GM19324 (cell line): ENCODE results near the gene ZNF22.
"Not testable (repeated sequence)": the region's sequence is repeated elsewhere in the genome, so short reads cannot be mapped to it uniquely, and the experiment has no call there.

Experiments used
- ATAC-seq: cut with Tn5 transposase; IDR thresholded peaks from one replicate; pipeline ENCODE4 v1.9.1; 2021; ENCODE audit warnings: mild to moderate bottlenecking, moderate library complexity; ENCODE audit not compliant: unreplicated experiment, low FRiP score

The ZNF22 gene

DNA sequence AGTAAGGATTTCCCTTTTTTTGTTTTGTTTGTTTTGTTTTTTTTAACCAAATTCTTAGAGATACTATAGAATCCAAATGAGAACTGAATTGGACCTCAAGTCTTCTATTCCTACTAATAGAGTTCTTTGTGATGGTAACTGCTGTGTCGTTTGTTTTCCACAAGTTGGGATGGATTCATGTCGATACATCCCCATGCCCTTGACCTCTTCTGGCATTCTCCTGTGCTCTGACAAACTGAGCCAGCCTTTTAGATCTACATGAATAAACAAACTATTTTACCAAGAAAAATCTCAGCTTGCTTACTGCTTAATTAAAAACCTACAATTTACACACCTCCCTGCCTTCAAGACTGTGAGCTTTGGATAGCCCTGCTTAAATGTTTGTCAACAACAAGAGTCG lies 3.9 kb downstream of the ZNF22 start:
- no peak for ATAC-seq

DNA sequence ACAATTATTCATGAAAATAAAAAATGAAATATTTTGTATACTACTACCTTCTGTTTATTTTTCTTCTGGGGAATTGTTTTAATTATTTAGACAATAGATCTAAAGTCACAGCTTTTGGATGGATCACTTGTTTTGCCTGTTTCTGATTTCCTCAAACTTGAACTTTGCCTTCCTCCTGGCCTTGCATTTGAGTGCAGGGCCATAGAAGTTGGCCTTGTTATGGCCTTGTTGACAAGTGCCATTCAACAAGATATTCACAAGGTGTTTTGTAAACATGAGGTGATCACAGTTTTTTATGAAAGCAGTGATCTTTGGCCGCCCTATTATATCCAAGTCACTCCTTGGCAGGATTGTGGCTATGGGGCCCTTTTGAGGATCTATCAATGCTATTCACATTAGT lies 4.6 kb downstream of the ZNF22 start:
- ATAC-seq = no peak

DNA sequence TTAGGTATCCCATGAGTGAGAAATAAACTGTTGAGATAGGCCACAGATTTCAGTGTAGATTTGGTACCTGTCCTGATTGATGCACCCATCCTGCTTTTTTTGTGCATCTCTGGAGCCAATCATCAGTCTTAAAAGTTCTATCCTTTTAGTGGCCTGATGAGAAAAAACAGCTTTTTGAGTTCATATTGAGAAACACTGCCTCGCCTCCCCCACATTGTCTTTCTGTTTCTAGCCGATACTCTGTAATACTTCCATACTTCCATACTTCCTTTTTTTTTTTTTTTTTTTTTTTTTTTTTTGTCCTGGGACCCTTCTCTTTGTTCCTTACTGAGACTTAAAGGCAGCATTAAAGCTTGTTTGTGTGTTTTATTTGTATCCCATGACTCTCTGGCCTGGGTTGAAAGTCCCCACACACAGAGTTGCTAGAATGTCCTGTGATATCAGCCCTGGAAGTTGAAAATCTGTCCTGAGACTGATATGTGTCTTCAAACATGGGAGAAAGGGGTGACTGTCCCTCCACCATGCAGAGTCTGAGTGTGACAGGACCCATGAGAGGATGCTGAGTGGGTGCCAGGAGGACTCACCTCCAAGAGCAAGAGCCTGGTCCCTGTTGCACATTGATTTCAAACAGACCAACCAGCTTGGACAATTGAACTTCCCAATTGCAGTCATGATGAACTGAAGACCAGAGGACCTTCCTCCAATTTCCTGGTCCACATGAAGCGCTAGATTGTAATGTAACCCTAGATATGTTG lies 5.7 kb downstream of the ZNF22 start:
- no peak for ATAC-seq

DNA sequence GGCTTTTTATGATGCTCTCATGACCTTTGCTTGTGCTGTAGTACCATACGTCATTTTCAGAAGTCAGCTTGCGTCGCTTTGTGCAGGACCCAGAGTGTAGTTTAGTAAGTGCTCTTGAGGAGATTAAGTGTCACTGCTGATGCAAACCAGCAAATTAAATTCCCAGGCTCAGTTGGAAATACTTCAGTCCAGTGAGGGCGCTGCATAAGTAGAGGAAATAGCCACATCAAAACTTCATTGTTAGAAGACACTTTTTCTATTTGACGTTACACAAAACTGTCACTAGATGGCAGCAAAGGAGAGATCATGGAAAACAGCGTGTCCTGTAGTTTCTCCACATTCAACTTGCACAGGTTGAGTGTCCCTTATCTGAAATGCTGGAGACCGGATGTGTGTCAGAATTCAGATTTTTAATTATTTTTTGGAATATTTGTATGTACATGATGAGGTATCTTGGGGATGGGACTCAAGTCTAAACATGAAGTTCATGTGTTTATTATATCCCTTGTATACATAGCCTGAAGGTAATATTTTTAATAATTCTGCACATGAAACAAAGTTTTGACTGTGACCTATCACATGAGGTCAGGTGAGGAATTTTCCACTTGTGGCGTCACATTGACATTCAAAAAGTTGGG lies 7.9 kb downstream of the ZNF22 start:
- ATAC-seq = no peak

DNA sequence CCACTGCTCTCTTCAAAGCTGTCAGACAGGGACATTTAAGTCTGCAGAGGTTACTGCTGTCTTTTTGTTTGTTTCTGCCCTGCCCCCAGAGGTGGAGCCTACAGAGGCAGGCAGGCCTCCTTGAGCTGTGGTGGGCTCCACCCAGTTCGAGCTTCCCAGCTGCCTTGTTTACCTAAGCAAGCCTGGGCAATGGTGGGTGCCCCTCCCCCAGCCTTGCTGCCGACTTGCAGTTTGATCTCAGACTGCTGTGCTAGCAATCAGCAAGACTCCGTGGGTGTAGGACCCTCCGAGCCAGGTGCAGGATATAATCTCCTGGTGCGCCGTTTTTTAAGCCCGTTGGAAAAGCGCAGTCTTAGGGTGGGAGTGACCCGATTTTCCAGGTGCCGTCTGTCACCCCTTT lies 13.8 kb downstream of the ZNF22 start:
- not testable (repeated sequence) for ATAC-seq

DNA sequence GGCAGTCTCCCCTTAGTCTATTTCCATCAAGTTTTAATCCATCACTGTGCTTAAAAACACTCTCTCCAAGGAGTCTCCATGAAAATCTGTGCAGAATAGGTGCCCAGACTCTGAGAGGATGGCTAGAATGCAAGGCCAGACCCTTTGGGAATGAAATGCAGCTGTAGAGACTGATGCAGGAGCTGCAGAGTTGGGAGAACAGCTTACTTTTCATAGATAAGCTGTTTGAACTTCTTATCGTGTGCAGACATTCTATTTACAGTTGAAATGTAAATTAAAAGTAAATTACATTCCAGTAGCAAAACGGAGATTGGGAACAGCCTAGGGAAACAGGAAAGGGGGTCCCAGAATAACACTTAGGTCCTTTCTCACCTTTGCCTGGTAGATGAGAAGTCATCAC lies 14.9 kb downstream of the ZNF22 start:
- no peak for ATAC-seq

DNA sequence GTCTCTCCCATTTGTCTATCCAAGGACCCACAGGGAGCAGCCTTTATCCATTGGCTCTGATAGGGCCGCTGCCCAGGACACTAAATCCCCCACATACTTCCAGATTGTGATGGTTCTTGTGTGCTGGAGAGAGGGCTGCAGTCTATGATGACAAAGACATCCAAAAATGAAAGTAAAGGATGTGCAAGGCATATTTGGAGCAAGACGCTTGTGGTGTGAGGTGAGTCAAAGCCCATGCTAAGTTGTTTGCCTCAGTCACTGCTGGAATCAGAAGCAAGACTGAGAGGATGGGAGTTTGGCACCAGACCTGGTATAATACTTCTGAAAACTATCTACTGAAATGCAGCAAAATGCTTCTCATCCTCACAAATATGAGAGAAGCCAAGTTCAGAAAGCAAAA lies 22.7 kb downstream of the ZNF22 start:
- ATAC-seq = no peak

DNA sequence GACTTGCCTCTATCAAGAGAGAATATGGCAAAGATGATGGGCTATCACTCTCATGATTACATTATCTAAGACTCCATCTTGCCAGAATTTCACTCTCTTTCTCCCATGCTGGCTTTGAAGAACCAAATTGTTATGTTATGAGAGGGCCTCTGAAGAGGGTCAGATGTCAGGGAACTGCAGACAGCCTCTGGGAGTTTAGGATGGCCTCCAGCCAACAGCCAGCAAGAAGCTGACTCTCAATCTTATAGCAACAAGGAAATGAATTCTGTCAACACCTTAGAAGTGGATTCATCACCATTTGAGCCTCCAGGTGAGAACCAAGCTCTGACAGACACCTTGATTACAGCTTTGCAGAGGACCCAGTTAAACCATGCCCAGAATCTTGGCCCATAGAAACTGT lies 33.6 kb downstream of the ZNF22 start:
- no peak for ATAC-seq

DNA sequence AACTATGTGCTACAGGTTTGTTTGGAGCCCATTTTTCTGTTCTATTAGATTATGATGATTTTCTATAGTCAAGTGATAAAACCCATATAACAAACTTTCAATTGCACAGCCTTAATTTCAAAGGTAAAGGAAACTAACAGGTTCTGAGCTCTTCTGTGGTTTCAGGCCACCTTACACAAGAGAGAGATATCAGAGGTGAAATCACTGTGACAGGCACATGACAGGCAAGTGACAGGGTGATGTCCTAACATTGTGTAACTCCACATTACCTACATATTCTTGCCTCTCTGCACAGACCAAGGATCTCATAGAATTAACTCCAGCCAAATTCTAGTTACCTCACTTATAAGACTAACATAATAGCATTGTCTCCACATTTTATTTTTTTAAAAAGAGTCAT lies 35.0 kb downstream of the ZNF22 start:
- no peak for ATAC-seq

DNA sequence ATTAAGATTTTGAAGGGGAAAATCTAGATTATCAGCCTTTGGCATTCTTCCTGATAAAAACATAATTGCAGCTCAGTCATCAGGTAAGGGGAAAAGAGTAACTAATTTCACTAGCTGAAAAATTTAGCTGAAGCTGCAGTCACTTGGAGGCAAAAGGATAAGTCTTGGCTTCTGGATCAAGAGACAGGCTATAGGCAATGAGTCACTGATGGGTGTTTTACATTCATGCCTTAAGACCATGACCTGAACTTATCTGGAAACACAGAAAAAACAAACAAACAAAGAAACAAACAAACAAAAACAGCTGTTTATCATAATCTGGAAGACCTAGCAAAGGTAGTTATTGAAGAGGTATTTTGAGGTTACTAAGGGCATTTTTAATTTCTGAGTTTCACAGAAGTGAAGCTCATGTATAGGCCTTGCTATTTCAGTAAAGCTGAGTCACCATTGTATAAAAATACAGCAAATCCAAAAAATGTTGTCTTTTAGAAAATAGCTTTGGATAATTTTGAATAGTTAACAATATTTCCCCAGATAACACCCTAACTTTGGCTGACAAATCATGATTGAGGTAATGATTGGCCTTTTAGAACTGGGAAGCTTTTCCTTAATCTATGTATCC lies 40.3 kb downstream of the ZNF22 start:
- ATAC-seq = no peak

DNA sequence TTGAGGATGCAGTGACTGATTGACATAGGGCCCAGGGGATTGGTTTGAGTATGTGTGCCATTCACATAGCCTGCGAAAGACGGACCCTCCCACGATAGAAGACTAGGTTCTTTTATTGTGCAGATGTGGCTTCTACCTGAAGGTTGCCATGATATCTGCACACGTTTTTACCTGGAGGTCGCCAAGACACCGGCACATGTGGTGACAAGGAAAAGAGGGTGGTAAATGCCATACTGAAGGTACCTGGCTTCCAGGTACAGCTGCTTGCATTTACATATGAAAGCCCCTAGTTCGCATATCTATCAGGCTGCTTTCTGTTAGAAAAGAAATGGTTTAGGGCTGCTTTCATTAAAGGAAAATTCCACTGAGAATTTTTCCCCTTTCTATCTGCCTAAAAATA lies 43.6 kb downstream of the ZNF22 start:
- ATAC-seq = no peak

DNA sequence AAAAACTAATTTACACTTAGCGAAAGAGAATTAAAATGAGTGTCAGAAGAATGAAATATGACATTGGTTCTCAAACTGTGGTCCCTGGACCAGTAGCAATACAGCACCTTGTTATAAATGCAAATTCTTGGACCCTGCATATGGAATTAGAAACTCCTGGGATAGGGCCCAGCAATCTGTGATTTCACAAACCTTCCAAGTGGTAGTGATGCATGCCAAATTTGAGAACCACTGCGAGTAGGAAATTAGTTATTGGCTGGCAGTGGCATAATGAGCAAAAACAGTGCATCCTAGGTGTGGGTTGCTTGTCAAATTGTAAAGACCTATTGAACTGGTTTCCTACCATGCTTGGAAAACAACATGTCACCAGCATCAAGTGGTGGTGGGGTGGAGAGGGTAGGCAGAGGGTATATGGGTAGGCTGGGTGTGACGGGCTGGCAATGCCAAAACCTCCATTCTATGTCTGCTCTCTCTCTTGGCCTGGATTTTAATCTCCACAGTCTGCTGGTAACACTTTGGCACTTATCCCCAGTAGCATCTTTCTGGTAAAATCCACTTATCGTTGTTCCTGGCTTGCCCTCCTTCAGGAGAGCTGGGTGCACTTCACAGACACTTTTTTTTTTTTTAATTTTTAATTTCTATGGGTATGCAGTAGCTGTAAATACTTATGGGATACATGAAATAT lies 50.0 kb downstream of the ZNF22 start:
- no peak for ATAC-seq

DNA sequence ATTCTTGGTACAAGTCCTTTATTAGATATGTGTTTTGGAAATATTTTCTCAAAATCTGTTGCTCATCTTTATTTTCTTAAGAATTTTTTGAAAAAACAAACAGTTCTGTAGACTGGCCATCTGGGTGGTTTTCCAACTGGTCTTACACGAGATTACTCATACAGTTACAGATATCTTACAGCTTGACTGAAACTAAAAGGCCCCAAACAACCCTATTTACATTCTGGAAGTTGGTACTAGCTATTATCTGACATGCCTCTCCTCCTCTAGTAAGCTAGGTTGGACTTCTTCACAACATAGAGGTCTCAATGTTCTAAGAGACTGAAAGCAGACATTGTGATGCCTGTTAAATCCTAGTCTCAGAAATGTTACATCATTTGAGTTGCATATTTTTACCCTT lies 52.0 kb downstream of the ZNF22 start:
- ATAC-seq = no peak

DNA sequence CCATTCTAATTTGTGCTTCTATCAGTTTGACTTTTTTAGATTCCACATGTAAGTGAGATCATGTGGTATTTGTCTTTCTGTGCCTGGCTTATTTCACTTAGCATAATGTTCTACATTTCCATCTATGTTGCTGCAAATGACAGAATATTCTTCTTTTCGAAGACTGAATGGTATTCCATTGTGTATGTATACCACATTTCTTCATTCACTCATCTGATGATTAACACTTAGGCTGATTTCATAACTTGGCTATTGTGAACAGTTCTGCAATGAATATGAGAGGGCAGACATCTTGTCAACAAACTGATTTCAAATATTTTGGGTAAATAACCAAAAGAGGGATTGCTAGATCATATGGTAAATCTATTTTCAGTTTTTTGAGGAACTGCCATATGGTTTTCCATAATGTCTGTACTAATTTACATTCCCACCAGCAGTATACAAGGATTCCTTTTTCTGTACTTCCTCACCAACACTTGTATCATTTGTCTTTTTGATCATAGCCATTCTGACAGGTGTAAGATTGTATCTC lies 52.9 kb downstream of the ZNF22 start:
- no peak for ATAC-seq
